Esophagus squamous epithelium (tissue), 4 donors: Measurements from ENCODE around the gene SHPK.

Source experiments
- CTCF ChIP-seq, 6 experiments: fragments of 450-650 bp in 4 of 6; fragments of 200-600 bp in 2 of 6; sonication (generic) in 2 of 6; IDR thresholded peaks; one replicate each; pipeline ENCODE4 v1.5.1; 2016 to 2019; ENCODE audit warnings: antibody characterized with exemption in 6 of 6, mild to moderate bottlenecking in 4 of 6, moderate library complexity in 4 of 6
- POLR2A ChIP-seq, 4 donors: fragments of 450-650 bp; IDR thresholded peaks; one replicate each; pipeline ENCODE4 v1.6.1; 2017; ENCODE audit warnings: antibody characterized with exemption in 4 of 4, mild to moderate bottlenecking in 4 of 4, moderate library complexity in 3 of 4

- TF ChIP-seq CTCF (IDR thresholded peaks at IDR 0.05) (no peak), POLR2A (IDR thresholded peaks at IDR 0.05) (no peak)
Observed at GRCh38 chr17:3656353-3656752, 20.3 kb upstream of the SHPK start.
